ENCODE measurements around the gene FAF1.
"Not testable (repeated sequence)": the region's sequence is repeated elsewhere in the genome, so short reads cannot be mapped to it uniquely, and the experiment has no call there.

The FAF1 gene

GRCh38 chr1:50531601-50532000, 428.5 kb downstream of the FAF1 start:
- DNase-seq = no peak

- no peak for DNase-seq
Observed at GRCh38 chr1:50531027-50531426, 429.0 kb downstream of the FAF1 start.

DNA sequence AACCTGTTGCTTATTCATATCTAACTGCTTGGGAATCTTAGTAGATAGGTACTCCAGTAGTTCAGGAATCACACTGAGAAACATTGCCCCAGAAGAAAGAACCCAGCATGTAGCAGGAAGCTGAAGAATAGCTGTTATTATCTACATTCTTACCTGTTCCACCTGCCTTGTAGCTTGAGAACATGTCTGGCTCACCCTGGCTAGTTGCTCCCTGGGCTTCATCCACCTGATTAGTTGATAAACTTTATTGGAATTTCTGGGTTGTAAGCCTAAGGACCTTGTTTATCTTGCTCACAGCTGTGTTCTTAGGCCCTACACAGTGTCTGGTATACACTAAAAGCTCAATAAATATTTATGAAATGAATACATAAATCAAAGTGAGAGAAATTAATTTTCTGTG, 430.6 kb downstream of the FAF1 start:
- no peak for DNase-seq

DNA sequence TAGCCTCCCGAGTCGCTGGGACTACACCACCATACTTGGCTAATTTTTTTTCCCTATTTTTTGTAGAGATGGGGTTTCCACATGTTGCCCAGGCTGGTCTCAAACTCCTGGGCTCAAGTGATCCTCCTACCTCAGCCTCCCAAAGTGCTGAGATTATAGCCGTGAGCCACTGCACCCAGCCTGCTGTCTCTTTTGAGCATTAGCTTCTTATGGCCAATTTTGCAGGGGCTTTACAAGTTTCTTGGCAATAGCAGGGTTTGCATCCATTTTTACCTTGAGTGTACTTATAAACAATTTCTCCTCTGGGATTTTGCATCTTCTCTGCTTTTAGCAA, 432.1 kb downstream of the FAF1 start:
- DNase-seq = not testable (repeated sequence)

DNA sequence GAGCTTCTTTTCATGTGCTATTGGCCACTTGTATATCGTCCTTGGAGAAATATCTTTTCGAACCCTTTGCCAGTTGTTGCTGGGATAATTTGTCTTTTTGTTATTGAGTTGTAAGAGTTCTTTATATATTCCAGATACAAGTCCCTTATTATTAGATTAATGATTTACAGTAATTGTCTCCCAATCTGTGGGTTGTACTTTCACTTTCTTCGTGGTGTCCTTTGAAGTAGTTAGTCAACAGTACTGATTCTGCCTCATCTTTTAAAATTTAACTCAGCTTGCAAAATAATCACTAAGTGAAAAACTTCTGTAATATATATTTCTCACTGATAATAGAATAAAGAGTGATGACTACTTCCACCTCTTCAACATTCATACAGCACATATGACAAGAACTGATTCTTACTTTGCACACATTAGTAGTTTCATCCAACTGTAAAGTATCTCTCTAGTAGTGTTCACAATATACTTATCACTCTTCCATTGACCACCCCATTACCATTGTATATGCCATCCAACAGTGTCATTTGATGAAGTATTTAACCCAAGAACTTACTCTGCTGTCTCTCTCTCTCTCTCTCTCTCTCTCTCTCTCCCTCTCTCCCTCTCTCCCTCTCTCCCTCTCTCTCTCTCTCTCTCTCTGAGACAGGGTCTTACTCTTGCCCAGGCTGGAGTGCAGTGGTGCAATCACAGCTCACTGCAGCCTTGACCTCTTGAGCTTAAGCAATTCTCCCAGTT, 432.6 kb downstream of the FAF1 start:
- DNase-seq = no peak

- no peak for DNase-seq
Observed at GRCh38 chr1:50526431-50526830, 433.6 kb downstream of the FAF1 start.

GRCh38 chr1:50523548-50523947, 436.5 kb downstream of the FAF1 start:
- no peak for DNase-seq

DNA sequence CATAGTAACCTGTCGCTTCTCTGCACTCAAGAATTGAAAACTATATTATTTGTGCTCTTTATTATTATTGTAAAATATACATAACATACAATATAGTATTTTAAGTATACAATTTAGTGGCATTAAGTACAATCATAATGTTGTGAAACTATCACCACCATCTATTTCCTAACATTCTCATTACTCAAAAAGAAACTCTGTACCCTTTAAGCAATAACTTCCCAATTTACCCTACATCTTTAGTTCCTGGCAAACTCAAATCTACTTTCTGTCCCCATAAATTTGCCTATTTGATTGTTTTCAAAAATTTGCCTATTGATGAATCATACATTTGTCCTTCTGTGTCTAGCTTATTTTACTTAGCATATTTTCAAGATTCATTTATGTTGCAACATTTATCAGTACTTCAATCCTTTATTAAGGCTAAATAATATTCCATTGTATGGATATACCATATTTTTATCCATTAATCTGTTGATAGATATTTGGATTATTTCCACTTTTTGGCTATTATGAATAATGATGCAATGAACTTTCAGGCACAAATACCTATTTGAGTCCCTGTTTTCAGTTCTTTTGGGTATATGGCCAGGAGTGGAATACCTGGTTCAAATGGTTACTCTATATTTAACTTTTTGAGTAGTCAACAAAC, 437.2 kb downstream of the FAF1 start:
- DNase-seq = no peak

DNA sequence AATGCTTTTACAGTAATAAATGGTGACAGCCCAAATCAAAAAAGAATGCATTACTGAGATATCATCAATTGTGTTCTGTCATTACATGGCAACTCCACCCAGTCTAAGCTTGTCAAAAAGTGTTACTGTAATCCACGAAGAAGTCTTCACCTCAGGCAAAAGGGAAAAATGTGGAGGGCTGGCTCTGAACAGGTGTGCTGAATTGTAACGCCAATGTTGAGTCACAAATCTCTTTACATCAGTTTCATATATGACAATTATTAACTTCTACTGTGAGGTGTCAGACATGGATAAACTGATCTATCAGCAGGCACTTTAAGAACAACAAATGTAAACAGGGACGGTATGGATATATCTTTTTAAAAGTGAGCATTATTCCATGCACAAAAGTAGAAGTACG, 438.4 kb downstream of the FAF1 start:
- DNase-seq = no peak

DNA sequence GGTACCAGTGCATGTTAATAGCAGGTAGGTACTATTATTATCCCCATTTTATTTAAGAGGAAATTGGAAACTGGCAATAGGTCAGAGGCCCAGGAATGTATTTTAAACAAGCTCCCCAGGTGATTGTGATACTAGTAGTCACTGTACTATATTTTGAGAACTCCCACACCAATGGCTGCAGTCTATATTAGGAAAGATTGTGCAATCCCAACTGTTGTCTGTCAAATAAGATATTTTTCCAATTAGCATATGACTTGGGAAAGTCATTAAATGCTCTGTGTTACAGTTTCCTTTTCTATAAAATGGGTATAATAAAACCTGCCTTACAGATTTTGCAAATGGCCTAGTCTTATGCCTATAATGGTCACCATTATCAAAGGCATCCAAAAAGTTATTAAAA, 442.6 kb downstream of the FAF1 start:
- DNase-seq = no peak

DNA sequence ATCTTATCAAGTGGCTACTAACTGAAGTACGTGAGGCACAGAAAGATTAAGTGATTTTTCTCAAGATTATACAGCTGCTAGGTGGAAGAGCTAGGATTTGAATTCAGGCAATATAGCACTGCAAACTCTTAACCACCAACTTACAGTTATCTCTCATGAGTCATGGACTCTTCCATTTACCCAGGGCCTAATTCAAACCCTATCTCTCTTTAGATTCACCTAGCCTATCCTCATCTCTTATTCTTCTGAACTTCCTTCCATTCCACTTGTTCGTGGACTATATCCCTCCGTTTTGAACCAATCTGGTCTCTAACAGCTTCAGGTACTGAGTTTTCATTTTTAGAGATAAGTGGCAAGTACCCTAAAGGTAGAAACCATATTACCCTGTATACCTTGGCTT, 444.0 kb downstream of the FAF1 start:
- DNase-seq = no peak

DNA sequence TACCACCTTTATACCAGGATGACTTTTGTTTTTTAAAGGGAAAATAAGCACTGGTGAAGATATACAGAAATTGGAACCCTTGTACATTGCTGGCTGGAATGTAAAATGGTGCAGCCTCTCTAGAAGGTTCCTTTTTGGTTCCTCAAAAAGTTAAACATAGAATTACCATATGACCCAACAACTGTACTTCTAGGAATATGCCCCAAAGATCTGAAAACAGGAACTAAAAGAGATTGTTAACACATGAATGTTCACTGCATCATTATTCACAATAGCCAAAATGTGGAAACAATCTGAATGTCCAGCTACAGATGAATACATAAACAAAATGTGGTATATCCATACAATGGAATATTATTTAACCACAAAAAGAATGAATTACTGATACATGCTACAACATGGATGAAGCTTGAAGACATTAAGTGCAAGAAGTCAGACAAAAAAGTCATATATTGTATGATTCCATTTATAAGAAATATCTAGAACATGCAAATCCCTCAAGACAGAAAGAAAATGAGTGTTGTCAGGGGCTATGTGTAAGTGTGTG, 452.0 kb downstream of the FAF1 start:
- no peak for DNase-seq

- no peak for DNase-seq
Observed at GRCh38 chr1:50505427-50505826, 454.6 kb downstream of the FAF1 start.

DNA sequence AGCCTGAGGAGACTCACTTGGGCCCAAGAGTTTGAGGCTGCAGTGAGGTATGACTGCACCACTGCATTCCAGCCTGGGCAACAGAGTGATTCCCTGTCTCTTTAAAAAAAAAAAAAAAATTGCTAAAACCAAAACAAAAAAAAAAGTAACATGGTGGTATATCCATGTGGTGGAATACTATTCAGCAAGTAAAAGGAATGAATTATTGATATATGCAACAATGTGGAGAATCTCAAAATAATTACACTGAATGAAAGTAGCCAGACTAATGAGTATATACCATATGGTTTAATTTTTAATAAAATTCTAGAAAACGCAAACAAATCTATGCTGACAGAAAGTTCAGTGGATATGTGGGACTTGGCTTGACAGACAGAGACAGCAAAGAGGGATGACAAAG, 456.6 kb downstream of the FAF1 start:
- DNase-seq = no peak

DNA sequence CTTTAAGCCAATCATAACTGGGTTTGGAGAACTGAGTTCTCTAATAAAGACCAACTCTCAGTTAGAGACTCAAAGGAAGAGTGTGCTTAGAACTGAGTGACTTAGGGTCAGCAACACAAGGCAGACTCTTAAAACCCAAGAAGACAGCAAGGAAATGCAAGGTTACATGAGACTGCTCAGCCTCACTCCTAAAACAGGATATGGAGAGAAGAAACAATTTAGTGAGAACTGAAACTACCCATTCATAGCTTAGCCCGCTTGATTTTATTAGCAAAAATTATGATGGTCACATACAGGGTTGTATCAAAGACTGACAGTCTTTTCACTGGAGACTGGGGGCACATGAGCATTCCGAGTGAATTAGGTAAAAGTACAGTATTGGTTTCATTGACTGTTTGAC, 457.9 kb downstream of the FAF1 start:
- DNase-seq = no peak

DNA sequence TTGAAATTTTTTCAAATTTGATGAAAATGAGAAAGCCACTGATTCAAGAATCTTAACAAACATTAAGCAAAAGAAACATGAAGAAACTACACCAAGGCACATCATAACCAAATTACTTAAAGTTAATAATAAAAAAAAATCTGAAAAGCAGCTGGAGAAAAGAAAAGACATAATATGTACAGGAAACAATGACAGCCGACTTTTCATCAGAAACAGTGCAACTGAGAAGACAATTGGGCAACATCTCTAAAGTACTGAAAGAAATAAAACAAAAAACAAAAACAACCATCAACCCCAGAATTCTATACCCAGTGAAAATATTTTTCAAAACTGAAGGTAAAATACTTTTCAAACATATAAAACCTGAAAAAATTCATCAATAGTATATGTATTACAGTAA, 463.1 kb downstream of the FAF1 start:
- no peak for DNase-seq

DNA sequence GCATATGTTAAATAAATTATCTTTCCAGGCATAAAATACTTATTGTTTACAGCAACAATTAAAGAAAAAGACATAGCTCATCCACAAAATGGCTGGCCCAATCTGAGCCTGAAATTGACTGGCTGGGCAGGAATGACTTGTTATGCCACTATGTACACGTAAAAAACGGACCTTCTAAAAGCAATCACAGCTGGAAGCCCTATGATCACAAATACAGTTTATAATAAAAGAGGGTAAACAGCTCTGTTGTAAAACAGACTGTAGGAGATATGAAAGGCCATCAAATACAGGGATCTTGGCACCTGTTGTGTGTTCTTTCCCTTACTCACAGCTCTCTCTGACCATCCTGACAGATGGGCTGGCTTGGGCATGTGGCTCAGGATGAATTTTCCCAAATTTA, 466.4 kb downstream of the FAF1 start:
- no peak for DNase-seq

- no peak for DNase-seq
Observed at GRCh38 chr1:50492142-50492541, 467.9 kb downstream of the FAF1 start.

DNA sequence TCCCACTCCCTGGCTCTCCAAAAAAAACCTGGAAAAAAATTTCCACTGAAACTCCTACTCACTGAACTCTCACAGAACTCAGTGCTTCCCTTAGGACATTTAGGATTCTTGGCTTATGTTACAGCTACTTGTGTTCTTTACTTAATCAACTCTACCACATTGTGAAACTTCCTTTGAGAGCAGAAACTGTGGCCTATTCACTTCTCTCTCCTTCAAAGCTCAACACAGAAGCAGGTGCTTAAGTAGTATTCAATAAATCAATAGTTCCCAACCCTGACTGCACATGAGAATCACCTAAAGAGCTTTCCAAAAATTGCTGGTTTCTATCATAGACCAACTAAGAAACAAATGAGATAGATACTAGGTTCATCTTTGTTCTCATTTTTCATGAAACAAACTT, 468.9 kb downstream of the FAF1 start:
- no peak for DNase-seq

- DNase-seq = no peak
Observed at GRCh38 chr1:50490640-50491039, 469.4 kb downstream of the FAF1 start.

DNA sequence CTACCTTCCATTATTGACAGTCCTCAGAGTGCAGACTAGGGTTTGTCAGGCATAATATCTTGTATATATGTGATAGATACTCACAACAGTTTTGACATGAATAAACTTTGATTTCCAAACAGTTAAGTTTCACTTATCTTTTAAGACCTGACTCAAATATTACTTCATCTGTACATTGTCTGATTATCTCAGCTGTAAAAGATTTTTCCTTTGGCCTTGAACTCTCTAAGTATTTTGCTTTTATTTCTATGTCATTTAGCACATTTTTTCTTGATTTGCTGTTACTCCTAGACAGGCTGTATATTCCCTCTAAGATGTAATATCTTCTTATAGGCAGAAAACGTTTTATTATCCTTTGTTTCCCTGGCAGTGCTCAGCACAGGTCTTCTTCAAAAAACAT, 471.2 kb downstream of the FAF1 start:
- no peak for DNase-seq

DNA sequence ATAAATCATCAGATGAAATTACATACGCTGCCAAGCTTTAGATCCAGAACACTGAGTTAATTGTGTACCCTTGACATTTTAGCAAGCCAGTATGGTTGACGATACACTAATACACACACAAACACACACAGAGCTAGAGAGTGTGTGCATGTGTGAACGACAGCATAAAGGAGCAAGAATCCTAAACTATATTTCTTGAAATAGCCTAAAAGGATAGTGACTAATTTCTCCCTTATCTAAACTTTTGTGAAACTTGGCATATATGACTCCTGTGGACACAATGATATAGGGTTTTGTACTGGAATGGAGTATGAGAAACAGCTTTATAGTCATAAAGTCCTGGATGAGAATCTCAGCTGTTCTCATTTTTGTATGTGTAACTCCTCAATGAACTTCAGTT, 471.7 kb downstream of the FAF1 start:
- no peak for DNase-seq

GRCh38 chr1:50487725-50488124, 472.3 kb downstream of the FAF1 start:
- no peak for DNase-seq

- DNase-seq = no peak
Observed at GRCh38 chr1:50481142-50481736, 478.8 kb downstream of the FAF1 start.

All from stimulated activated naive CD4-positive, alpha-beta T cell (primary cell).